AG09309 (cell line): Measurements from ENCODE around the gene TMEM135.

Source experiments
- DNase-seq: peaks from one replicate; pipeline ENCODE4 v3.0.0-alpha.2; 2010; ENCODE audit warnings: low read depth
- H3K4me3 ChIP-seq: 2 replicates; pipeline ENCODE4 v1.5.1; 2011; ENCODE audit warnings: mild to moderate bottlenecking, low read depth, low read length, moderate library complexity; ENCODE audit not compliant: control insufficient read depth
- TF ChIP-seq, protein P1 (sequence below): IDR thresholded peaks from 2 replicates; pipeline ENCODE4 v1.5.1; 2011; ENCODE audit warnings: mild to moderate bottlenecking, low read depth, low read length, inconsistent platforms; ENCODE audit not compliant: insufficient read depth, control insufficient read depth; ENCODE audit errors: missing control alignments

The TMEM135 gene

DNA sequence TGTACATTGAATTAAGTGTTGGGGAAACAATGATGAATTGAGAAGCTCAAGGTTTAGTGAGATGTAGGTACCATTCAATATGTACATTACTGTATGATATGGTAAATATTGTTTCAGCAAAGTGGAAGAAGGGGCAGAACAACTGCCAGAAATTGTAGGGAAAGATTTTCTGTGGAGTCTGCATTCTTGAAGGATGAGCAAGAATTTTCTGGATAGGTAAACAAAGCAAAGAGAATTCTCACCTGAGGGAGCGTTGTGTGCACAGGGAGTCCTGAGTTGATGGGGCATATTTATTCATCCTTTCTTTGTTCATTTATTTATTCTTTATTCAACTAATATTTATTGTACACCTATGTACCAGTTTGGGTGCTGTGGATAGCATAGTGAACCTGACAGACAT is 83.2 kb downstream of the TMEM135 start:
- no peak overlapping the region for H3K4me3 ChIP-seq
- no peak for DNase-seq
- TF ChIP-seq, protein P1, sequence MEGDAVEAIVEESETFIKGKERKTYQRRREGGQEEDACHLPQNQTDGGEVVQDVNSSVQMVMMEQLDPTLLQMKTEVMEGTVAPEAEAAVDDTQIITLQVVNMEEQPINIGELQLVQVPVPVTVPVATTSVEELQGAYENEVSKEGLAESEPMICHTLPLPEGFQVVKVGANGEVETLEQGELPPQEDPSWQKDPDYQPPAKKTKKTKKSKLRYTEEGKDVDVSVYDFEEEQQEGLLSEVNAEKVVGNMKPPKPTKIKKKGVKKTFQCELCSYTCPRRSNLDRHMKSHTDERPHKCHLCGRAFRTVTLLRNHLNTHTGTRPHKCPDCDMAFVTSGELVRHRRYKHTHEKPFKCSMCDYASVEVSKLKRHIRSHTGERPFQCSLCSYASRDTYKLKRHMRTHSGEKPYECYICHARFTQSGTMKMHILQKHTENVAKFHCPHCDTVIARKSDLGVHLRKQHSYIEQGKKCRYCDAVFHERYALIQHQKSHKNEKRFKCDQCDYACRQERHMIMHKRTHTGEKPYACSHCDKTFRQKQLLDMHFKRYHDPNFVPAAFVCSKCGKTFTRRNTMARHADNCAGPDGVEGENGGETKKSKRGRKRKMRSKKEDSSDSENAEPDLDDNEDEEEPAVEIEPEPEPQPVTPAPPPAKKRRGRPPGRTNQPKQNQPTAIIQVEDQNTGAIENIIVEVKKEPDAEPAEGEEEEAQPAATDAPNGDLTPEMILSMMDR, result no peak

DNA sequence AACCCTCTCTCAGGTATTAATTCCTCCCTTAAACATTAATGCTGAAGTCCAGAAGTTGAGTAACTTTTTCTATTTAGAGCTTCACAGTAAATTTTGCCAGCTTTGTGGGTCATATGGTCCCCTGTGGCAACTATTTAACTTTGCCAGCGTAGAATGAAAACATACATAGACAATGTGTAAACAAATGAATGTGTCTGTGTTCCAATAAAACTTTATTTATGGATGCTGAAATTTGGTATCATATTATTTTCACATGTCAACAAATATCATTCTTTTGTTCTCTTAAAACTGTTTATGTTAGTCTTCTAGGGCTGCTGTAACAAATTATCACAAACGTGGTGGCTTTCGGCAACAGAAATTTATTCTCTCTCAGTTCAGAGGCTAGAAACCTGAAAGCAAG is 85.1 kb downstream of the TMEM135 start:
- TF ChIP-seq, protein P1, result no peak
- DNase-seq, result no peak
- no peak overlapping the region for H3K4me3 ChIP-seq

DNA sequence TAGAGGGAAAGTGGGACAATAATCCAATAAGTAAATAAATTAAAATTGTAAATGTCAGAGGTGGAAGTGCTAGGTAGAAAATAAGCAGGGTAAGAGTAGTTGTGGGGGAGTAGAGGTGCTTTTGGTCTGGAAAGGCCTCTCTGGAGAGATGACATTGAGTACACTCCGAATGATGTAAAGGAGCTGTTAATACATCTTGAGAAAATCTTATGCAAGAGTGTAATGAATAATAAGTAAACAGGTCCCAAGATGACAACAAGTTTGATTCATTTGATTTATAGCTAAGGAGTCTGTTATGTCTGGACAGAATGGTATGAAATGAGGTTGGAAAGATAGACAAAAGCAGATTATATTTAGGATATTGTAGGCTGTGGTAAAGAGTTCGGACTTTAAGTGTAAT is 87.5 kb downstream of the TMEM135 start:
- H3K4me3 ChIP-seq, result no peak overlapping the region
- TF ChIP-seq, protein P1, result no peak
- DNase-seq, result no peak

DNA sequence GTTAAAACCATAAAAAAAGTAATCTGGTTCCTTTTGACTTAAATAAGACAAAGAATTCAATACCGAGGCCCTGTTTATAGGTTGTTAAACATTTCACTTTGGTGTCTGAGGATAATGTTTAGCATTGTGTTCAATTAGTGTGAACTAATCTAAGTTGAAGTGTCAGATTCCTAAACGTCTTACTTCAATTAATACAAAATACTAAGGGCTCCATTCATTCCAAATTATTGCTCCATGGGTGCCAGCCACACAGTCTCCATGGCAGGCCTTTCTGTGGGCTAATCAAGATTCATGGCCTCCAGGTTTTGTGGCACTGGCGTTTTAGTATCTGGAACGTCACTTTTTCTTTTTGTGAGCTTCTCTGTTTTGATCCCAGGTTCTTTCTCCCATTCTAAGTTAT is 89.4 kb downstream of the TMEM135 start:
- no peak for DNase-seq
- no peak overlapping the region for H3K4me3 ChIP-seq
- TF ChIP-seq, protein P1, result no peak

DNA sequence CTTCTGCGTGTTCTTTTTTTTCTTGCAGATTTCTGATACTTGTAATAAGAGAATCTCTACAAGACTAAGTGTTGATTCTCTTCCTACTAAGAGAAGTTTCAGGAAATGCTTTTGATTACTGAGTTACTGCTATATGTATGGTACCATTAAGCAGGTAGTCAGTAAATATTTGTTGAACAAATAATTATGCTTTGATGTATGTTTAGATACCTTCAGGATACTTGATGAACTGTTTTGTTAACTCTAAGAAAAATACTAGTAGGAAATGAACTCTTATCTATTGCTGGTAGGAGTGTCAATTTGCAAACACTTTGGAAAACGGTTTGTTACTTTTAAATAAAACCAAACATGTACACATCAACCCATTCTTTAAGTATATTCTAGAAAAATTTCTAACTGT is 90.6 kb downstream of the TMEM135 start:
- DNase-seq, result no peak
- TF ChIP-seq, protein P1, result no peak
- H3K4me3 ChIP-seq, result no peak overlapping the region

DNA sequence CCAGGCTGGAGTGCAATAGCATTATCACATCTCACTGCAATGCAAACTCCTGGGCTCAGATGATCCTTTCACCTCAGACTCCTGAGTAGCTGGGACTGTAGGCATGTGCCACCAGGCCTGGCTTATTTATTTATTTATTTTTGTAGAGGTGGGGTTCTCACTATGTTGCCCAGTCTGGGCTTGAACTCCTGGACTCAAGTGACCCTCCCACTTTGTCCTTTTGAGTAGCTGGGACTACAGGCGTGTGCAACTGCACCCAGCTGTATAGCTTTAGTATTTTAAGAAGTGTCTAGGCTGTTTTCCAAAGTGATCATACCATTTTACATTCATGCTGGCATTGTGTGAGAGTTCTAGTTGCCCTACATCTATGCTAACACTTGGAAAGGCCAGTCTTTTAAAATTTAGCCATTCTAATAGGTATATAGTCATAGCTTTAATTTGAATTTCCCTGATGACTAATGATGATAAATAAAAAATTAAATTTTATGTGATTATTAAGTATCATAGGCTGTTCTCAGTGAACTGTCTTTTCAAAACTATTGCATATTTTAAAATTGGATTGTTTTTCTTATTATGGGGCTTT is 96.9 kb downstream of the TMEM135 start:
- TF ChIP-seq, protein P1, result no peak
- no peak for DNase-seq
- H3K4me3 ChIP-seq, result no peak overlapping the region

DNA sequence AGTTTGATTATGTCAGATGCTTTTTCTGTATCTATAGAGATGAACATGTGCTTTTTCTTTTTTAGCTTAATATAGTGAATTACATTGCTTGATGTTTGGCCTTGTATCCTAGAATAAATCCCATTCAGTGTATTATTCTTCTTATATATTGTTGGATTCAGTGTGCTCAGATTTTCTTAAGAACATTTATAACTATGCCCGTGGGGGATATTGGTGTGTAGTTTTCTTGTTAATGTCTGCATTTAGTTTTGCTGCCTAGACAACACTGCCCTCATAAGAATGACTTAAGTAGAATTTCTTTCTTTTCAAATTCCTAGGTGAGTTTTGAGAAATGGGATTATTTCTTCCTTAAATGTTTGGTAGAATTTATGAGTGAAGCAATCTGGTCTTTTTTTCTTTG is 98.5 kb downstream of the TMEM135 start:
- no peak overlapping the region for H3K4me3 ChIP-seq
- DNase-seq, result no peak
- TF ChIP-seq, protein P1, result no peak
